HG02973 (cell line): ENCODE results near the gene SLC1A4.

Experiments
- ATAC-seq: cut with Tn5 transposase; IDR thresholded peaks from one replicate; pipeline ENCODE4 v1.9.1; 2021; ENCODE audit warnings: moderate library complexity; ENCODE audit not compliant: unreplicated experiment

The SLC1A4 gene

GRCh38 chr2:65071499-65072180 lies 82.4 kb downstream of the SLC1A4 start:
- ATAC-seq = no peak

- peak; percentile 43 for ATAC-seq
These were observed 83.2 kb downstream of the SLC1A4 start for GRCh38 chr2:65072181-65072970.
